GM19467 (cell line): ENCODE results near the gene RRP9.
A peak's percentile ranks its signal among the peaks of the same experiment; 100 is the strongest.
"Not testable (repeated sequence)": the region's sequence is repeated elsewhere in the genome, so short reads cannot be mapped to it uniquely, and the experiment has no call there.

Source experiments
- ATAC-seq: cut with Tn5 transposase; IDR thresholded peaks from one replicate; pipeline ENCODE4 v1.9.1; 2021; ENCODE audit warnings: mild to moderate bottlenecking, moderate library complexity; ENCODE audit not compliant: unreplicated experiment

The RRP9 gene

GRCh38 chr3:51941798-51942602 is at the start of gene RRP9, which contains the start of gene PARP3:
TSS of gene RRP9 (minus strand) at chr3:51941904. CDS start at chr3:51941867, 37 bp downstream.
TSS of gene PARP3 (plus strand) at chr3:51942363. CDS start at chr3:51943356, 993 bp downstream.
- ATAC-seq: peak; percentile 90

GRCh38 chr3:51990501-51990971 is 48.8 kb upstream of the RRP9 start:
- ATAC-seq: not testable (repeated sequence)

- ATAC-seq: no peak
Observed at GRCh38 chr3:51988286-51989146, 46.8 kb upstream of the RRP9 start.

- ATAC-seq: no peak
Observed at GRCh38 chr3:51987568-51987967, 45.9 kb upstream of the RRP9 start.

GRCh38 chr3:51986010-51986947 is 44.6 kb upstream of the RRP9 start:
- ATAC-seq: no peak

- ATAC-seq: no peak
Observed at GRCh38 chr3:51985063-51985462, 43.4 kb upstream of the RRP9 start.

GRCh38 chr3:51984269-51984647 is 42.6 kb upstream of the RRP9 start:
- no peak for ATAC-seq

GRCh38 chr3:51983578-51984268 is 42.0 kb upstream of the RRP9 start:
- ATAC-seq: no peak

GRCh38 chr3:51982838-51983577 is 41.3 kb upstream of the RRP9 start, which contains the start of gene ACY1:
TSS of gene ACY1 (plus strand) at chr3:51983535. CDS start at chr3:51984065, 530 bp downstream.
- peak; percentile 64 for ATAC-seq

- ATAC-seq: peak; percentile 46
Observed at GRCh38 chr3:51982352-51982837, 40.7 kb upstream of the RRP9 start.

GRCh38 chr3:51980253-51980652 is 38.5 kb upstream of the RRP9 start:
- no peak for ATAC-seq

GRCh38 chr3:51978143-51978502 is 36.4 kb upstream of the RRP9 start:
- no peak for ATAC-seq

GRCh38 chr3:51977446-51978142 is 35.9 kb upstream of the RRP9 start:
- no peak for ATAC-seq

- ATAC-seq: no peak
Observed at GRCh38 chr3:51975852-51976549, 34.3 kb upstream of the RRP9 start.

GRCh38 chr3:51974963-51975851 is 33.5 kb upstream of the RRP9 start, which contains the start of gene ABHD14A:
TSS of gene ABHD14A (plus strand) at chr3:51975064. CDS start at chr3:51975136, 72 bp downstream.
- peak; percentile 50 for ATAC-seq

- ATAC-seq: no peak
Observed at GRCh38 chr3:51974277-51974962, 32.7 kb upstream of the RRP9 start.
